ENCODE data around the gene MYO3B.

The MYO3B gene

GRCh38 chr2:170369228-170369627 is 191.3 kb downstream of the MYO3B start:
- no peak for DNase-seq (ENCODE audit: low read depth)

- no peak for DNase-seq (ENCODE audit: low read depth)
Observed at GRCh38 chr2:170369894-170370293, 191.9 kb downstream of the MYO3B start.

GRCh38 chr2:170371231-170371998 is 193.5 kb downstream of the MYO3B start:
- DNase-seq (ENCODE audit: low read depth) = no peak

GRCh38 chr2:170375192-170375591 is 197.2 kb downstream of the MYO3B start:
- no peak for DNase-seq (ENCODE audit: low read depth)

- DNase-seq (ENCODE audit: low read depth) = no peak
Observed at GRCh38 chr2:170377500-170378207, 199.7 kb downstream of the MYO3B start.

GRCh38 chr2:170380267-170380666 is 202.3 kb downstream of the MYO3B start:
- DNase-seq (ENCODE audit: low read depth) = no peak

- no peak for DNase-seq (ENCODE audit: low read depth)
Observed at GRCh38 chr2:170381678-170382077, 203.7 kb downstream of the MYO3B start.

- no peak for DNase-seq (ENCODE audit: low read depth)
Observed at GRCh38 chr2:170386554-170386953, 208.6 kb downstream of the MYO3B start.

GRCh38 chr2:170391018-170391417 is 213.1 kb downstream of the MYO3B start:
- DNase-seq (ENCODE audit: low read depth) = no peak

- DNase-seq (ENCODE audit: low read depth) = no peak
Observed at GRCh38 chr2:170391697-170392096, 213.8 kb downstream of the MYO3B start.

- no peak for DNase-seq (ENCODE audit: low read depth)
Observed at GRCh38 chr2:170393861-170394498, 216.0 kb downstream of the MYO3B start.

GRCh38 chr2:170394641-170395387 is 216.9 kb downstream of the MYO3B start:
- DNase-seq (ENCODE audit: low read depth) = no peak

GRCh38 chr2:170396799-170397459 is 219.0 kb downstream of the MYO3B start:
- DNase-seq (ENCODE audit: low read depth) = no peak

GRCh38 chr2:170401187-170401586 is 223.2 kb downstream of the MYO3B start:
- DNase-seq (ENCODE audit: low read depth) = no peak

GRCh38 chr2:170404846-170405245 is 226.9 kb downstream of the MYO3B start:
- DNase-seq (ENCODE audit: low read depth) = no peak

GRCh38 chr2:170405326-170405725 is 227.4 kb downstream of the MYO3B start:
- no peak for DNase-seq (ENCODE audit: low read depth)

- DNase-seq (ENCODE audit: low read depth) = no peak
Observed at GRCh38 chr2:170408461-170409163, 230.7 kb downstream of the MYO3B start.

- peak; percentile 53 for DNase-seq (ENCODE audit: low read depth)
Observed at GRCh38 chr2:170409164-170409535, 231.2 kb downstream of the MYO3B start.

- no peak for DNase-seq (ENCODE audit: low read depth)
Observed at GRCh38 chr2:170411660-170412059, 233.7 kb downstream of the MYO3B start.

GRCh38 chr2:170420961-170421687 is 243.2 kb downstream of the MYO3B start:
- no peak for DNase-seq (ENCODE audit: low read depth)

GRCh38 chr2:170423919-170424318 is 246.0 kb downstream of the MYO3B start:
- DNase-seq (ENCODE audit: low read depth) = no peak
